IMR-90 (cell line): ENCODE results near the gene INAVA. TPM values are rescaled to one million over a fixed set of nuclear protein-coding genes. Genes with fewer than 3 reads are reported as not detected.

Experiments
- ATAC-seq: fragments of 200-7000 bp; cut with Tn5 transposase; 2 replicates; pipeline ENCODE4 v1.9.1; 2020; ENCODE audit warnings: low read depth, mild to moderate bottlenecking, moderate library complexity
- Bru-seq: library from RNA; stranded (reverse); fragments of 400-500 nt; gene quantifications from one replicate; lab custom pipeline; 2021; lab: Mats Ljungman, UMichigan
- BruChase-seq, 2 experiments: library from RNA; stranded (reverse); fragments of 400-500 nt; gene quantifications; one replicate each; lab custom pipeline; 2021; lab: Mats Ljungman, UMichigan
- BruUV-seq: library from RNA; stranded (reverse); fragments of 400-500 nt; replicated peaks from 2 replicates; lab custom pipeline; 2021; lab: Mats Ljungman, UMichigan
- CTCF ChIA-PET: fragments of 300-600 bp; formaldehyde crosslinking; extraction: SDS; loops from one replicate; lab custom pipeline; 2021; ENCODE audit warnings: antibody characterized with exemption; lab: Yijun Ruan, JAX
- POLR2A ChIA-PET: fragments of 300-600 bp; sonication (Branson Sonifier 250); formaldehyde crosslinking; loops from one replicate; lab custom pipeline; 2022; ENCODE audit warnings: antibody characterized with exemption; ENCODE audit not compliant: unreplicated experiment; lab: Charles Lee
- DNase-seq: peaks from one replicate; pipeline ENCODE4 v3.0.0; 2013
- H2AFZ ChIP-seq: replicated peaks from 2 replicates; pipeline ENCODE3; 2013; ENCODE audit warnings: low read length, mild to moderate bottlenecking; ENCODE audit not compliant: poor library complexity
- H2AK5ac ChIP-seq: 2 replicates; pipeline ENCODE4 v1.6.1; 2013; ENCODE audit warnings: low read depth, low read length, inconsistent platforms
- H2AK9ac ChIP-seq: replicated peaks from 2 replicates; pipeline ENCODE3; 2013; ENCODE audit warnings: mild to moderate bottlenecking, low read depth, low read length, moderate library complexity; ENCODE audit not compliant: poor library complexity
- H2BK120ac ChIP-seq: 2 replicates; pipeline ENCODE4 v1.6.1; 2013; ENCODE audit warnings: low read depth, low read length, inconsistent platforms
- H2BK15ac ChIP-seq: 3 replicates; pipeline ENCODE4 v1.6.1; 2013; ENCODE audit warnings: low read depth, low read length, inconsistent platforms
- H2BK20ac ChIP-seq: 2 replicates; pipeline ENCODE4 v1.6.1; 2013; ENCODE audit warnings: low read depth, mild to moderate bottlenecking, inconsistent platforms, low read length, moderate library complexity
- H2BK5ac ChIP-seq: 2 replicates; pipeline ENCODE4 v1.6.1; 2013; ENCODE audit warnings: mild to moderate bottlenecking, low read depth, low read length, inconsistent platforms; ENCODE audit not compliant: poor library complexity, severe bottlenecking
- H3K14ac ChIP-seq: replicated peaks from 2 replicates; pipeline ENCODE4 v1.6.1; 2013; ENCODE audit warnings: low read depth, low read length, inconsistent platforms
- H3K18ac ChIP-seq: 2 replicates; pipeline ENCODE4 v1.6.1; 2013; ENCODE audit warnings: low read depth, low read length, control low read depth
- H3K23ac ChIP-seq: 2 replicates; pipeline ENCODE4 v1.6.1; 2013; ENCODE audit warnings: low read depth, low read length, inconsistent platforms
- H3K27ac ChIP-seq: 2 replicates; pipeline ENCODE4 v1.5.1; 2013; ENCODE audit warnings: mild to moderate bottlenecking, control low read depth, low read length; ENCODE audit not compliant: insufficient read depth
- H3K27me3 ChIP-seq: 2 replicates; pipeline ENCODE4 v1.6.1; 2013; ENCODE audit warnings: low read length; ENCODE audit not compliant: control insufficient read depth, insufficient read depth
- H3K36me3 ChIP-seq: 2 replicates; pipeline ENCODE4 v1.6.1; 2013; ENCODE audit warnings: low read length, mixed read lengths; ENCODE audit not compliant: control insufficient read depth, insufficient read depth
- H3K4ac ChIP-seq: 2 replicates; pipeline ENCODE4 v1.6.1; 2013; ENCODE audit warnings: low read depth, low read length, inconsistent platforms
- H3K4me1 ChIP-seq: 2 replicates; pipeline ENCODE4 v1.6.1; 2013; ENCODE audit warnings: low read length, mixed read lengths; ENCODE audit not compliant: control insufficient read depth, insufficient read depth
- H3K4me2 ChIP-seq: 2 replicates; pipeline ENCODE4 v1.6.1; 2013; ENCODE audit warnings: low read depth, mild to moderate bottlenecking, control low read depth, low read length, moderate library complexity
- H3K4me3 ChIP-seq: 2 replicates; pipeline ENCODE4 v1.5.1; 2013; ENCODE audit warnings: low read depth, mild to moderate bottlenecking, control low read depth, low read length, moderate library complexity; ENCODE audit not compliant: insufficient read depth
- H3K56ac ChIP-seq: 2 replicates; pipeline ENCODE4 v1.6.1; 2013; ENCODE audit warnings: low read length, inconsistent platforms; ENCODE audit not compliant: insufficient read depth; ENCODE audit errors: extremely low read depth
- H3K79me1 ChIP-seq, 2 experiments: 2 replicates each; pipeline ENCODE4 v1.6.1; 2013; ENCODE audit warnings: low read length in 2 of 2, inconsistent platforms in 1 of 2, low read depth in 1 of 2
- H3K9ac ChIP-seq: 2 replicates; pipeline ENCODE4 v1.6.1; 2013; ENCODE audit warnings: low read depth, low read length, control low read depth
- H3K9me1 ChIP-seq: 2 replicates; pipeline ENCODE4 v1.6.1; 2013; ENCODE audit warnings: low read length, inconsistent platforms; ENCODE audit not compliant: insufficient read depth
- H3K9me3 ChIP-seq: 2 replicates; pipeline ENCODE4 v1.6.1; 2013; ENCODE audit warnings: low read length; ENCODE audit not compliant: control insufficient read depth, insufficient read depth
- H4K20me1 ChIP-seq: 2 replicates; pipeline ENCODE4 v1.6.1; 2013; ENCODE audit warnings: low read length, inconsistent platforms; ENCODE audit not compliant: insufficient read depth
- H4K5ac ChIP-seq: 2 replicates; pipeline ENCODE4 v1.6.1; 2013; ENCODE audit warnings: mild to moderate bottlenecking, low read depth, low read length, control low read depth
- H4K8ac ChIP-seq, 2 experiments: 2 replicates each; pipeline ENCODE4 v1.6.1; 2013; ENCODE audit warnings: low read depth in 2 of 2, low read length in 2 of 2, control low read depth in 1 of 2, inconsistent platforms in 1 of 2
- H4K91ac ChIP-seq: 2 replicates; pipeline ENCODE4 v1.6.1; 2013; ENCODE audit warnings: low read depth, low read length, inconsistent platforms; ENCODE audit not compliant: insufficient read depth
- CHD1 ChIP-seq: IDR thresholded peaks from 2 replicates; pipeline ENCODE4 v1.6.1; 2012; ENCODE audit warnings: low read depth, low read length, improper control_type of control experiment
- FOS ChIP-seq: fragments of 150-350 bp; IDR thresholded peaks from 2 replicates; pipeline ENCODE4 v1.6.1; 2016; ENCODE audit warnings: low read depth, low read length
- MAFK ChIP-seq: IDR thresholded peaks from 2 replicates; pipeline ENCODE4 v1.6.1; 2012; ENCODE audit warnings: low read depth, low read length, improper control_type of control experiment
- NFE2L2 ChIP-seq: fragments of 150-350 bp; IDR thresholded peaks from 2 replicates; pipeline ENCODE4 v1.6.1; 2016; ENCODE audit warnings: low read depth, mild to moderate bottlenecking, low read length
- RAD21 ChIP-seq: IDR thresholded peaks from 2 replicates; pipeline ENCODE4 v1.6.1; 2012; ENCODE audit warnings: low read length, improper control_type of control experiment
- RFX5 ChIP-seq: IDR thresholded peaks from 2 replicates; pipeline ENCODE4 v1.8.0; 2012; ENCODE audit warnings: low read depth, mild to moderate bottlenecking, low read length, moderate library complexity
- WGBS, 2 experiments: methylation state at CpG; one replicate each; pipeline versions ENCODE4 v1.1.5 to v1.1.7; 2013; ENCODE audit warnings: missing lambda C conversion rate in 2 of 2; ENCODE audit not compliant: insufficient read length in 1 of 2; ENCODE audit errors: extremely low coverage in 2 of 2; 5-methylcytosine and 5-hydroxymethylcytosine counted together
- dilution Hi-C: fragments of 300-500 bp; cut with HindIII; formaldehyde crosslinking; loops from one replicate; pipeline ENCODE4 v1.14.3; 2018; ENCODE audit warnings: low sequenced_read_pairs; ENCODE audit not compliant: unreplicated experiment
- in situ Hi-C: fragments of 300-500 bp; cut with MboI; formaldehyde crosslinking; loops from 3 replicates; pipeline ENCODE4 v1.14.3; 2019; ENCODE audit warnings: low sequenced_read_pairs, inconsistent platforms, mixed read lengths
- intact Hi-C: fragments of 100-400 bp; cut with micrococcal nuclease; formaldehyde crosslinking; loops from 2 replicates; pipeline ENCODE4 v1.10.0; 2022
- long read RNA-seq: library from polyadenylated mRNA; unstranded; transcript quantifications from one replicate; pipeline ENCODE4 v2.0.0, GENCODE V29; 2021; ENCODE audit not compliant: unreplicated experiment
- polyA plus RNA-seq, 3 experiments: library from polyadenylated mRNA; depleted of rRNA; stranded (reverse); fragments of >200 nt; gene quantifications; 2 replicates each; pipeline ENCODE4 v1.2.3, GENCODE V29; 2012; ENCODE audit warnings: low replicate concordance in 1 of 3
- total RNA-seq: library from RNA; depleted of rRNA; stranded (reverse); fragments of >200 nt; gene quantifications from 2 replicates; pipeline ENCODE4 v1.2.3, GENCODE V29; 2012; rRNA removed
- TF ChIP-seq, protein P1 (sequence below): fragments of 150-350 bp; IDR thresholded peaks from 2 replicates; pipeline ENCODE4 v1.6.1; 2016; ENCODE audit warnings: low read depth, mild to moderate bottlenecking, low read length, moderate library complexity, borderline replicate concordance
- TF ChIP-seq, protein P2 (sequence below): fragments of 150-350 bp; IDR thresholded peaks from 2 replicates; pipeline ENCODE4 v1.6.1; 2017; ENCODE audit warnings: mild to moderate bottlenecking, antibody characterized with exemption, low read length, low read depth

INAVA gene, protein sequence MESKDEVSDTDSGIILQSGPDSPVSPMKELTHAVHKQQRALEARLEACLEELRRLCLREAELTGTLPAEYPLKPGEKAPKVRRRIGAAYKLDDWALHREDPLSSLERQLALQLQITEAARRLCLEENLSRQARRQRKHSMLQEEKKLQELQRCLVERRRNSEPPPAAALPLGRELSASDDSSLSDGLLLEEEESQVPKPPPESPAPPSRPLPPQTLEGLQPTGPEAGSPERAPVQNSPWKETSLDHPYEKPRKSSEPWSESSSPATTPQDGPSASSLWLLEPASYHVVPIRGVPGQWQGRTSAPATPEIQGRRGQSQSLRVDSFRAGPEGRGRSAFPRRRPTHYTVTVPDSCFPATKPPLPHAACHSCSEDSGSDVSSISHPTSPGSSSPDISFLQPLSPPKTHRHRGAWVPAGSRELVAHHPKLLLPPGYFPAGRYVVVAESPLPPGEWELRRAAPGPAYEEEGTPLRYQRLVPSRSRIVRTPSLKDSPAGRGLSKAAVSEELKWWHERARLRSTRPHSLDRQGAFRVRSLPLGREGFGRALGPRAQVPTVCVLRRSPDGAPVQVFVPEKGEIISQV
- total RNA-seq (under 0.01 TPM in 1 of 2 replicates, not detected in the other), polyA plus RNA-seq (2012; rRNA removed) (0.07 and 0.13 TPM in 2 replicates), Bru-seq, nascent RNA (percentile 14 among the genes with signal in this experiment), BruChase-seq, experiment 1, labeled RNA remaining after a 6-hour chase (percentile 13 among the genes with signal in this experiment), BruChase-seq, experiment 2, labeled RNA remaining after a 2-hour chase (percentile 7 among the genes with signal in this experiment)
- polyA plus RNA-seq (2012; cell fraction: cytosol; rRNA removed): 0.02 and 0.21 TPM in 2 replicates
- polyA plus RNA-seq (2012; cell fraction: nucleus; rRNA removed; ENCODE audit: low replicate concordance): 0.24 and 0.48 TPM in 2 replicates
- long read RNA-seq: 0 reads

DNA sequence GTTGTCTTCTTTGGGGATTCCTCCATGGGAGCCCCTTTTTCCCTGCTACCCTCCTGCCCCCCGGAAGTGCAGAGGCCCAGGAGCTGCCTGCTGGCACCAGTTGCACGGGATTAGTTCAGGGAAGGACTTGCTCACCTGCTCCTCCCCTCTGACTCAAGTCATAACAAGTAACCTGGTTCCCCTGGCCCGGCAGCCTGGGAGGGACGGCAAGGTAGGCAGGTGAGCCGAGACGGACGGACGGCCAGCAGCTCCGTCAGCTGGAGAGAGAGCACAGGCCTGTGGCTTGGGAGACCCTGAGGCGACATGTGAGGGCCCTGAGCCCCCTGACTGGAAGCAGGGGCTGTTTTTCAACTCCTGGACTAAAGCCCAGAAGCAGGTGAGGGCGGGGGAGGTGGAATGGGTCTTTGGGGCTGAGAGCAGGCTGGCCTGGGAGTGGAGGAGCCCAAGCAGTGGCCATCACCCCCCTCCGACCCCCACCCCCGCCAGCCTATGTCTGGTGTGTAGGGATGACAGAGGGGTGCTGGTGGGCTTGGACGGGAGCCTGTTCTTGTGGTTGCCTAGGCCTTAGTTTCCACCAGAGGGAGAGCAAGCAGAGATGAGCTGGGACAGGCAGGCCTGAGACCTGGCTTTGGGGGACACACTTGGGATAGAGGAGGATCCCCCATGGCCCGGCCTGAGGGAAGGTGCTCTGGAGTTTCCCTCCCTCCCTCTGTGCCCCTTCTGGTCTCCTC, at the start of gene INAVA:
TSS of gene INAVA (plus strand) at position 189 of the 731 bp plus-strand sequence. CDS start 3,501 bp downstream, outside the sequence.
- Histone ChIP-seq H3K56ac (no peak within 1 kb of the TSS), H3K27ac (no peak within 1 kb of the TSS), H3K4me1 (peaks cover 3% of the 10 kb centered on the region; the same call in 1 of the 2 replicates), H3K27me3 (peaks cover 52% of the 10 kb centered on the region), H3K14ac (no peak within 1 kb of the TSS), H2BK15ac (no peak within 1 kb of the TSS), H4K91ac (no peak within 1 kb of the TSS), H3K23ac (no peak within 1 kb of the TSS), H3K9me1 (peaks cover 3% of the 10 kb centered on the region; the same call in 1 of the 2 replicates), H2AFZ (no peak within 1 kb of the TSS), H3K4me2 (no peak within 1 kb of the TSS), H2AK9ac (no peak within 1 kb of the TSS), H2BK120ac (no peak within 1 kb of the TSS), H2AK5ac (no peak within 1 kb of the TSS), H2BK20ac (no peak within 1 kb of the TSS), H4K5ac (no peak within 1 kb of the TSS), H4K8ac (no peak within 1 kb of the TSS), H3K9me3 (no peaks in the 10 kb centered on the region), H3K18ac (no peak within 1 kb of the TSS), H3K36me3 (no peaks in the 10 kb centered on the region), H3K79me1 (no peaks in the 10 kb centered on the region), H4K20me1 (no peaks in the 10 kb centered on the region; the same call in 1 of the 2 replicates), H3K9ac (no peak within 1 kb of the TSS), H3K4ac (no peak within 1 kb of the TSS), H2BK5ac (no peak within 1 kb of the TSS), H3K4me3 (no peak within 1 kb of the TSS)
- dilution Hi-C loops: no loop called here
- DNase-seq (no peak), ATAC-seq (no peak)
- CTCF ChIA-PET: no interaction called here
- in situ Hi-C loops: no loop called here
- BruUV-seq: no TSS peak
- intact Hi-C loops: no loop called here
- 87% methylated on average over 3 of the region's 15 CpGs; no CpG with 5 or more reads in 1 of the 2 experiments for WGBS, 2 experiments
- POLR2A ChIA-PET: no interaction called here
- TF ChIP-seq FOS (no peak), MAFK (no peak), CHD1 (no peak), NFE2L2 (no peak), RAD21 (no peak), RFX5 (no peak)
- TF ChIP-seq, protein P1, sequence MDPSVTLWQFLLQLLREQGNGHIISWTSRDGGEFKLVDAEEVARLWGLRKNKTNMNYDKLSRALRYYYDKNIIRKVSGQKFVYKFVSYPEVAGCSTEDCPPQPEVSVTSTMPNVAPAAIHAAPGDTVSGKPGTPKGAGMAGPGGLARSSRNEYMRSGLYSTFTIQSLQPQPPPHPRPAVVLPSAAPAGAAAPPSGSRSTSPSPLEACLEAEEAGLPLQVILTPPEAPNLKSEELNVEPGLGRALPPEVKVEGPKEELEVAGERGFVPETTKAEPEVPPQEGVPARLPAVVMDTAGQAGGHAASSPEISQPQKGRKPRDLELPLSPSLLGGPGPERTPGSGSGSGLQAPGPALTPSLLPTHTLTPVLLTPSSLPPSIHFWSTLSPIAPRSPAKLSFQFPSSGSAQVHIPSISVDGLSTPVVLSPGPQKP: no peak
- TF ChIP-seq, protein P2, sequence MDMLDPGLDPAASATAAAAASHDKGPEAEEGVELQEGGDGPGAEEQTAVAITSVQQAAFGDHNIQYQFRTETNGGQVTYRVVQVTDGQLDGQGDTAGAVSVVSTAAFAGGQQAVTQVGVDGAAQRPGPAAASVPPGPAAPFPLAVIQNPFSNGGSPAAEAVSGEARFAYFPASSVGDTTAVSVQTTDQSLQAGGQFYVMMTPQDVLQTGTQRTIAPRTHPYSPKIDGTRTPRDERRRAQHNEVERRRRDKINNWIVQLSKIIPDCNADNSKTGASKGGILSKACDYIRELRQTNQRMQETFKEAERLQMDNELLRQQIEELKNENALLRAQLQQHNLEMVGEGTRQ: no peak
